Hepatocyte (in vitro differentiated cells): ENCODE measurements around the gene SNAP29.

ENCODE experiments used
- EZH2 ChIP-seq: fragments of 200-600 bp; sonication (generic); IDR thresholded peaks from 2 replicates; pipeline ENCODE4 v1.6.1; 2016; ENCODE audit warnings: antibody characterized with exemption, mild to moderate bottlenecking, borderline replicate concordance
- TF ChIP-seq, protein P1 (sequence below): fragments of 200-600 bp; sonication (generic); IDR thresholded peaks from 2 replicates; pipeline ENCODE4 v1.5.1; 2016; ENCODE audit warnings: antibody characterized with exemption, mild to moderate bottlenecking; ENCODE audit not compliant: poor library complexity

DNA sequence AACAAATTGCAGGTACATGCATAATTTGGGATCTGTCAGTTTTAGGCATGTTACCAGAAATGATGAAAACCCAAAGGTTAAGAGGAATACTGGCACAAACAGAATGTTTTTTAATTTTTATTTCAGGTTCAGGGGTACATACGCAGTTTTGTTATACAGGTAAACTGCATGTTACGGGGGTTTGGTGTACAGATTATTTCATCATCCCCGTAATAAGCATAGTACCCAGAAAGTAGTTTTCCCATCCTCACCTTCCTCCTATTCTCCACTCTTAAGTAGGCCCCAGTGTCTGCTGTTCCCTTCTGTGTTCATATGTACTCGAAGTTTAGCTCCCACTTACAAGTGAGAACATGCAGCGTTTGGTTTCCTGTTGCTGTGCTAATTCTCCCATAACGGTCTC is 33.2 kb upstream of the SNAP29 start:
- TF ChIP-seq, protein P1, sequence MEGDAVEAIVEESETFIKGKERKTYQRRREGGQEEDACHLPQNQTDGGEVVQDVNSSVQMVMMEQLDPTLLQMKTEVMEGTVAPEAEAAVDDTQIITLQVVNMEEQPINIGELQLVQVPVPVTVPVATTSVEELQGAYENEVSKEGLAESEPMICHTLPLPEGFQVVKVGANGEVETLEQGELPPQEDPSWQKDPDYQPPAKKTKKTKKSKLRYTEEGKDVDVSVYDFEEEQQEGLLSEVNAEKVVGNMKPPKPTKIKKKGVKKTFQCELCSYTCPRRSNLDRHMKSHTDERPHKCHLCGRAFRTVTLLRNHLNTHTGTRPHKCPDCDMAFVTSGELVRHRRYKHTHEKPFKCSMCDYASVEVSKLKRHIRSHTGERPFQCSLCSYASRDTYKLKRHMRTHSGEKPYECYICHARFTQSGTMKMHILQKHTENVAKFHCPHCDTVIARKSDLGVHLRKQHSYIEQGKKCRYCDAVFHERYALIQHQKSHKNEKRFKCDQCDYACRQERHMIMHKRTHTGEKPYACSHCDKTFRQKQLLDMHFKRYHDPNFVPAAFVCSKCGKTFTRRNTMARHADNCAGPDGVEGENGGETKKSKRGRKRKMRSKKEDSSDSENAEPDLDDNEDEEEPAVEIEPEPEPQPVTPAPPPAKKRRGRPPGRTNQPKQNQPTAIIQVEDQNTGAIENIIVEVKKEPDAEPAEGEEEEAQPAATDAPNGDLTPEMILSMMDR, result no peak
- TF ChIP-seq EZH2, result no peak
